ENCODE data around the gene ZNF831.

ZNF831 gene

GRCh38 chr20:59183751-59184150, 20.1 kb downstream of the ZNF831 start:
- no peak for TF ChIP-seq CTCF (IDR thresholded peaks at IDR 0.05; ENCODE audit: low read depth, low read length)
- no peak for DNase-seq (ENCODE audit: low read depth in 2 of 2)
- H3K4me3 ChIP-seq (replicated peaks in 1 of 2; ENCODE audit: low read depth in 2 of 2, low read length in 2 of 2) = no peak overlapping the region

- no peak overlapping the region for H3K4me3 ChIP-seq (replicated peaks in 1 of 2; ENCODE audit: low read depth in 2 of 2, low read length in 2 of 2)
- peak in 1 of 2 donors; percentile 2 for DNase-seq (ENCODE audit: low read depth in 2 of 2)
- TF ChIP-seq CTCF (IDR thresholded peaks at IDR 0.05; ENCODE audit: low read depth, low read length) = no peak
Measured at GRCh38 chr20:59184880-59185447, 21.3 kb downstream of the ZNF831 start.

- no peak overlapping the region for H3K4me3 ChIP-seq (replicated peaks in 1 of 2; ENCODE audit: low read depth in 2 of 2, low read length in 2 of 2)
- DNase-seq (ENCODE audit: low read depth in 2 of 2) = no peak
- no peak for TF ChIP-seq CTCF (IDR thresholded peaks at IDR 0.05; ENCODE audit: low read depth, low read length)
Measured at GRCh38 chr20:59185809-59186208, 22.2 kb downstream of the ZNF831 start.

GRCh38 chr20:59190466-59190865, 26.8 kb downstream of the ZNF831 start:
- TF ChIP-seq CTCF (IDR thresholded peaks at IDR 0.05; ENCODE audit: low read depth, low read length) = no peak
- no peak overlapping the region for H3K4me3 ChIP-seq (replicated peaks in 1 of 2; ENCODE audit: low read depth in 2 of 2, low read length in 2 of 2)
- no peak for DNase-seq (ENCODE audit: low read depth in 2 of 2)

GRCh38 chr20:59191036-59191755, 27.6 kb downstream of the ZNF831 start:
- H3K4me3 ChIP-seq (replicated peaks in 1 of 2; ENCODE audit: low read depth in 2 of 2, low read length in 2 of 2) = no peak overlapping the region
- DNase-seq (ENCODE audit: low read depth in 2 of 2) = no peak
- no peak for TF ChIP-seq CTCF (IDR thresholded peaks at IDR 0.05; ENCODE audit: low read depth, low read length)

- no peak for DNase-seq (ENCODE audit: low read depth in 2 of 2)
- no peak for TF ChIP-seq CTCF (IDR thresholded peaks at IDR 0.05; ENCODE audit: low read depth, low read length)
Measured at GRCh38 chr20:59191756-59192532, 28.3 kb downstream of the ZNF831 start.

More at GRCh38 chr20:59191756-59192532, 28.3 kb downstream of the ZNF831 start:
- no peak overlapping the region for H3K4me3 ChIP-seq (replicated peaks in 1 of 2; ENCODE audit: low read depth in 2 of 2, low read length in 2 of 2)

All from cardiac fibroblast (primary cell).